ENCODE results near the gene PROC.
A peak's percentile ranks its signal among the peaks of the same experiment; 100 is the strongest.
"Not testable (repeated sequence)": the region's sequence is repeated elsewhere in the genome, so short reads cannot be mapped to it uniquely, and the experiment has no call there.

PROC gene

DNA sequence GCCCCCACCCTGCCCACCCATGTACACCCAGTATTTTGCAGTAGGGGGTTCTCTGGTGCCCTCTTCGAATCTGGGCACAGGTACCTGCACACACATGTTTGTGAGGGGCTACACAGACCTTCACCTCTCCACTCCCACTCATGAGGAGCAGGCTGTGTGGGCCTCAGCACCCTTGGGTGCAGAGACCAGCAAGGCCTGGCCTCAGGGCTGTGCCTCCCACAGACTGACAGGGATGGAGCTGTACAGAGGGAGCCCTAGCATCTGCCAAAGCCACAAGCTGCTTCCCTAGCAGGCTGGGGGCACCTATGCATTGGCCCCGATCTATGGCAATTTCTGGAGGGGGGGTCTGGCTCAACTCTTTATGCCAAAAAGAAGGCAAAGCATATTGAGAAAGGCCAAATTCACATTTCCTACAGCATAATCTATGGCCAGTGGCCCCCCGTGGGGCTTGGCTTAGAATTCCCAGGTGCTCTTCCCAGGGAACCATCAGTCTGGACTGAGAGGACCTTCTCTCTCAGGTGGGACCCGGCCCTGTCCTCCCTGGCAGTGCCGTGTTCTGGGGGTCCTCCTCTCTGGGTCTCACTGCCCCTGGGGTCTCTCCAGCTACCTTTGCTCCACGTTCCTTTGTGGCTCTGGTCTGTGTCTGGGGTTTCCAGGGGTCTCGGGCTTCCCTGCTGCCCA is 9.3 kb downstream of the PROC start:
- no peak for DNase-seq (ENCODE audit: low spot score)

DNA sequence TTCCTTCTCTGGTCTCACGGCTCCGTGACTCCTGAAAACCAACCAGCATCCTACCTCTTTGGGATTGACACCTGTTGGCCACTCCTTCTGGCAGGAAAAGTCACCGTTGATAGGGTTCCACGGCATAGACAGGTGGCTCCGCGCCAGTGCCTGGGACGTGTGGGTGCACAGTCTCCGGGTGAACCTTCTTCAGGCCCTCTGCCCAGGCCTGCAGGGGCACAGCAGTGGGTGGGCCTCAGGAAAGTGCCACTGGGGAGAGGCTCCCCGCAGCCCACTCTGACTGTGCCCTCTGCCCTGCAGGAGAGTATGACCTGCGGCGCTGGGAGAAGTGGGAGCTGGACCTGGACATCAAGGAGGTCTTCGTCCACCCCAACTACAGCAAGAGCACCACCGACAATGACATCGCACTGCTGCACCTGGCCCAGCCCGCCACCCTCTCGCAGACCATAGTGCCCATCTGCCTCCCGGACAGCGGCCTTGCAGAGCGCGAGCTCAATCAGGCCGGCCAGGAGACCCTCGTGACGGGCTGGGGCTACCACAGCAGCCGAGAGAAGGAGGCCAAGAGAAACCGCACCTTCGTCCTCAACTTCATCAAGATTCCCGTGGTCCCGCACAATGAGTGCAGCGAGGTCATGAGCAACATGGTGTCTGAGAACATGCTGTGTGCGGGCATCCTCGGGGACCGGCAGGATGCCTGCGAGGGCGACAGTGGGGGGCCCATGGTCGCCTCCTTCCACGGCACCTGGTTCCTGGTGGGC is 10.0 kb downstream of the PROC start:
- DNase-seq (ENCODE audit: low spot score) = no peak

DNA sequence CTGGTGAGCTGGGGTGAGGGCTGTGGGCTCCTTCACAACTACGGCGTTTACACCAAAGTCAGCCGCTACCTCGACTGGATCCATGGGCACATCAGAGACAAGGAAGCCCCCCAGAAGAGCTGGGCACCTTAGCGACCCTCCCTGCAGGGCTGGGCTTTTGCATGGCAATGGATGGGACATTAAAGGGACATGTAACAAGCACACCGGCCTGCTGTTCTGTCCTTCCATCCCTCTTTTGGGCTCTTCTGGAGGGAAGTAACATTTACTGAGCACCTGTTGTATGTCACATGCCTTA is 10.5 kb downstream of the PROC start:
- DNase-seq (ENCODE audit: low spot score) = no peak

GRCh38 chr2:127429291-127429690 is 11.1 kb downstream of the PROC start:
- no peak for DNase-seq (ENCODE audit: low spot score)

GRCh38 chr2:127429844-127430425 is 11.7 kb downstream of the PROC start:
- no peak for DNase-seq (ENCODE audit: low spot score)

DNA sequence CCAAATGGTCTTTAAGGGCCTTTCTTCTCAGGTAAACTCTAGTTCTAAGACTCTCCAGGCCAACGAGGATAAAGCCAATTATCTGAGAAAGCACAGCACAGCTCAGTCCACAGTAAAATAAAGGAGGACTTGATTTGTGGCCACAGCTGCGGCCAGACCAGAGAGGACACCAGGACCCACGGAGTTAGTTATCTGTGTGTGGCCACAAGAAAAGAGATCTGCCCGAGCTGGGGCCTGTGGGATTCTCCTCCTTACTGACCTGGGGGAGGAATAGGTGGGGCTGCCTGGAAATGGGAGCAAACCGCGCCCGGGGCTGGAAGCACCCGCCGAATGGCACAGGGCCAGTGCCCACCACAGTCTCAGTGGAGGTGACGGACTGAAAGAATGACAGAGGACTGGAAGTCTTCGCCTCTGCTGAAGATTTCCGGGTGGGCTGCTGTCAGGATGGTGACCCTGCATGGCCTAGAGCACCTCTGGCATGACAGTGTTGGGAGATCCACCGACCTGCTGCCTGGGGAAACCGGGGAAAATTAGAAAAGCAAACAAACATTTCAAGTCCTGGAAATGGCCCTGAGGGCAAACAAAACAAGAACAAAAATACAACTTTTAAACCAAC is 13.3 kb downstream of the PROC start:
- no peak for DNase-seq (ENCODE audit: low spot score)

- DNase-seq (ENCODE audit: low spot score) = no peak
Observed at GRCh38 chr2:127434515-127434914, 16.3 kb downstream of the PROC start.

DNA sequence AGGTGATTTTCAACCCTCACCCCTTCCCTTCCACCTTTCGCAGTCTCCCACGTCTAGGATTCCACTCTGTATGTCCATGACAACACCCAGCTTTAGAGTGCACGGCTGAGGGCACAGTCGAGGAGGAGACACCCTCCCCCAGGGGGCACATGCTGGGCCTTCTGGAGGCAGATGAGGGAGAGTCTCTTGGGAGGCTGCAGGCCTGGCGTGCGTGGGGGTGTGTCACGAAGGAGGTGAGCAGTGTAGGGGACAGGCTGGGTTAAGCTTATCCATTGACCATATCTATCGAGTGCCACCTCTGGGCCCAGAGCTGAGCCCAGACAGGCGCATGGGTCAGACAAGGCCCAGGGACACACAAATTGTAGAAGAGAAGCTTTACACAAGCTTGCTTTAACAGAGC is 18.8 kb downstream of the PROC start:
- no peak for DNase-seq (ENCODE audit: low spot score)

- DNase-seq (ENCODE audit: low spot score) = no peak
Observed at GRCh38 chr2:127437781-127438726, 19.8 kb downstream of the PROC start.

GRCh38 chr2:127439343-127439742 is 21.1 kb downstream of the PROC start:
- DNase-seq (ENCODE audit: low spot score) = no peak

- DNase-seq (ENCODE audit: low spot score) = no peak
Observed at GRCh38 chr2:127448526-127448925, 30.3 kb downstream of the PROC start.

GRCh38 chr2:127449414-127449813 is 31.2 kb downstream of the PROC start:
- DNase-seq (ENCODE audit: low spot score) = no peak

- no peak for DNase-seq (ENCODE audit: low spot score)
Observed at GRCh38 chr2:127449898-127450297, 31.7 kb downstream of the PROC start.

- no peak for DNase-seq (ENCODE audit: low spot score)
Observed at GRCh38 chr2:127451981-127452380, 33.8 kb downstream of the PROC start.

DNA sequence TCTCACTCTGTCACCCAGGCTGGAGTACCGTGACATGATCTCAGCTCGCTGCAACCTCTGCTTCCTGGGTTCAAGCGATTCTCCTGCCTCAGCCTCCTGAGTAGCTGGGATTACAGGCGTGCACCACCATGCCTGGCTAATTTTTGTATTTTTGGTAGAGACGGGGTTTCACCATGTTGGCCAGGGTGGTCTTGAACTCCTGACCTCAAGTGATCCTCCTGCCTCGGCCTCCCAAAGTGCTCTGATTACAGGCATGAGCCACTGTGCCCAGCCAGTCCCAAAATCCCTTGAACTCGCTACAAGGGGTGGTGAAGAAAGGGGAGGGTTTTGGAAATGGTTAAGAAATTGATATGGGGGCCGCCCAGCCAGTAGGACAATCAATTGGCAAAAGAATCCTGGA is 34.2 kb downstream of the PROC start:
- DNase-seq (ENCODE audit: low spot score) = not testable (repeated sequence)

DNA sequence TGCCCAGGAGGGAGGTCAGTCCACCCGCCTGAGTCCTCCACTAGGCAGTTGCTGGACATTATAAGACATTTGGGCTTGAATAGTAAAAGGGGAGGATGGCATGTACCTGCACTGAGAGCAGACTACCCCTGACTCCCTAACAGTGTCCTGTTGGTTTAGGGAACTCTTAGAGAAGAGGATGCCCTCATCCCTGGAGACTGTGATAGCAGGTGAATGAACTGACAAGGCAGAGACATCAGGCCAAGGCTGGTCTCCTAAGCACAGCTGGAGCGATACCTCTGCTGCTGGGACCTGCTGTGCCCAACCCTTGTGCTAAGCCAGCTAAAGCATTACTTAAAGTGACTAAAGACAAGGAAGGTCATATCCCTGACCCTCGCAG is 34.8 kb downstream of the PROC start:
- DNase-seq (ENCODE audit: low spot score) = no peak

DNA sequence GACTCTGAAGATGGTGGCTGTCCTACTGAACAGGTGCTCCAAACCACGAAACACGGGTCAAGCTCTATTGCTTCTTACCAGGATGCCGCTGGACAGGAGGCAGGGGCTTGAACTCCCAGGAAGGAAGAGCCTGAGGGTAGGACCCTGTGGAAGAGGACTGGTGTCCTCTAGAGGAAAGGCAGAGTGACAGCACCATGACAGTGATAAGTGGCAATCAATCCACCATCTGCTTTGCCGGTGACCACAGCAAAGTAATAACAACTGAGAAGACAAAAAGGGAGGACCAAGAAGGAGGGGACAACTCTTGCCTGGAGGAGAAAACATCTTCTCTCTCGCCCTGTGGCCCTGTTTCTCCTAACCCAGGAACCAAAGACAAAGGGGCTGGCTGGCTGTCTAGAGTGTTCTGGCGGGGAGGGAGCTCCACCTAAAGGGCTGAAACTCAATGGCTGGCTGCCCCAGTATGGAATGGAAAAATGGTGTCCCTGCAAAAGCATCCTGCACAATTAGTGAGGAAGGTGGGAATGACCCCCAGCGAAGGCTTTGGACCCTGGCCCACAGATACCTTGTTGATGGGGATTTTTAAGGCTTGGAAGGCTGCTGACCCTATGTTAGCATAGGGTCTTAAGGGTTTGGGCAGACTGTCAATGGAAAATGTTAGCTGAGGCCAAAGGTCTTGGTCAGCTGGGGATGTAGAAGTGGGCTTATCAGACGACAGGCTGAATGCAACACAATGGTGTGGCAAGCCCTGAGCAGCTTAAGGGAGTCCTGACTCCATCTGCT is 35.4 kb downstream of the PROC start:
- DNase-seq (ENCODE audit: low spot score) = no peak

- DNase-seq (ENCODE audit: low spot score) = no peak
Observed at GRCh38 chr2:127454595-127455565, 36.7 kb downstream of the PROC start.

DNA sequence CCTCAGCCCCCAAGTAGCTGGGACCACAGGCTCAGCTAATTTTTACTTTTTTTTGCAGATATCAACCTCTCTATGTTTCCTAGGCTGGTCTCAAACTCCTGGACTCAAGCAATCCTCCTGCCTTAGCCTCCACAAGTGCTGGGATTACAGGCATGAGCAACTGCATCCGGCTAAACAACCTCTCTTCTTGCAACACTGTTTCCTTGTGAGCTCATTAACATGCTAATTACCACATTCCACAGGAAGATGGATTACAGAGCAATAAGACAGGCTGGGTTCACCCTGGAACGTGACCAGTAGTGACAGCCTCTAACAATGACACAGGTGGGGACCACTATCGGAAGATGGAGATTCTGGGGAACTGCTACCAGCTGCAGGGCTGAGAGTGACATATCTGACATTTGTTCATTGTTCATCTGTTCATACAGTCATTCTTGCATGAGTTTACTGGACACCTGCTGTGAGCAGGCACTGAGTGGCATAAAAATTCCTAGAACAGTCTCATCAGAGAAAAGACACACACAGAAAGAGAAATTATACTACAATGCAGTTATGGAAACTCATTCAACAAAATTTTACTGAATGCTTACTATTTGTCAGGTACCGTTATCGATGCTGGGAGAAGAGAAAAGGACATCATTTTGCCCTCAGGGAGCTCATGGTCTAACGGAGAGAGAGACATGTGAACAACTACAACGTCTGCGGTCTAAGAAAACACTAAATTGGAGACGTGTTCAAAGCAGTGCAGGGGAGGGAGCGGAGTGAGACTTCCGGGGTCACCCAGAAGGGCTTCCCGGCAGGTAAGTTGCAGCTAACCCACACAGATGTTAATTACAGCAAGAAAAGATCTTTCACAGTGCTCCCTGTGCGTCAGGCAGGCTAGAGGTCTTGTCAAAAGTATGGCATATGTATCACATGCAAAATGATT is 37.6 kb downstream of the PROC start:
- DNase-seq (ENCODE audit: low spot score) = peak; percentile 23

Measured in CD4-positive, alpha-beta T cell treated with Interleukin-2 at 100 ng/mL for 4 hours (primary cell).